Measurements from ENCODE around the gene LRRC8B. TPM values are rescaled to one million over a fixed set of nuclear protein-coding genes. Genes with fewer than 3 reads are reported as not detected.
"Not testable (repeated sequence)": the region's sequence is repeated elsewhere in the genome, so short reads cannot be mapped to it uniquely, and the experiment has no call there.

The LRRC8B gene
- total RNA-seq, 1 donor from 2014 or later, result 2.8 TPM

- ATAC-seq (peak; percentile 57), DNase-seq (ENCODE audit: low spot score) (no peak)
Observed at GRCh38 chr1:89523572-89524368, 859 bp upstream of the LRRC8B start.

- DNase-seq (ENCODE audit: low spot score) (no peak), ATAC-seq (peak; percentile 53)
Observed at GRCh38 chr1:89525169-89525855, 683 bp downstream of the LRRC8B start.

GRCh38 chr1:89527256-89527655 lies 2.6 kb downstream of the LRRC8B start:
- ATAC-seq (no peak), DNase-seq (ENCODE audit: low spot score) (no peak)

DNA sequence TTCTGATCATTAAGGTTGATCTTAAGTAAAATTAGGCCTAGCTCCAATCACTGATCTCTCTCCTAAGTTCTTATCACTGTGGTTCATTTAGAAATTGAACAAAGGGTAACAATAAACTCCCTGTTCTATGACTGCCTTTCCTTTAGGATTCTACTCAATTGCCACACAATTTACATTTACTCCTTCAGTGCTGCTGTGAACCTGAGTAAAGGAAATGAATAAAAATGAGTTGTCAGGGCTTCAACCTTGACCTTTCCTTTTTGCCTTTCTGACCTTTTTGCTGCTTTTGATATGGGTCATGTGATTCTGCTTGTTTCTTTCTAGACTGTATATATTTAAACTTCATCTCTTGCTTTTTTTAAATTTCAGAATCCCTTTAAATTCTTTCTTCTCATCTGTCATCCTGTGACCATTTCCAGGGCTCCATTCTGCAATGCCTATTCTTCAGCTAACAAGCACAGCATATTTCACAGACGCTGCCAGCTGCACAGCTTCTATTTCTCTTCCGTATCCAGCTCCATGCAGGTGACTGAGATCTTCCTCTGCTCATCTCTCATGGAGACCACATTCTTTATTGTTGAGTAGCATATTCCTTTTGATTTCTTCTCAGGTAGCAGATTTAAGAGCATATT lies 3.2 kb downstream of the LRRC8B start:
- ATAC-seq, result no peak
- DNase-seq (ENCODE audit: low spot score), result no peak

GRCh38 chr1:89528382-89528780 lies 3.8 kb downstream of the LRRC8B start:
- DNase-seq (ENCODE audit: low spot score) (no peak), ATAC-seq (no peak)

DNA sequence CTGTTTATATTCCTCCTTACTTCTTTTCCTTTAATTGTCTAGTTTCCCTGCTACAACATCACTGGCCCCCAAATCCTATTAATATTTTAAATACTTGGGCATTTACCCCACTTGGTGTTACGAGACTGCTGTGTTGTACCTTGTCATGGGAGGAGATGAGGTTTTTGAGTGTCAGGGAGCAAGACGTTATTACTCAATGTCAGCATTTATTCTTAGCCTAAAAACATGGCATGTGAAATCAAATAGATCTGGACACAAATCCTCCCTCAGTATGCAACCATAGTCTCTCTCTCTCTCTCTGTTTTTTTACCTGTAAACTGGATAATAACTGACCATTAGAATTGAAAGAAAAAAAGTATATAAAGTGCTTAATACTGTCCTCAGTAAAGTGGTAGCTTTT lies 4.6 kb downstream of the LRRC8B start:
- ATAC-seq (no peak), DNase-seq (ENCODE audit: low spot score) (no peak)

GRCh38 chr1:89530444-89531089 lies 5.9 kb downstream of the LRRC8B start:
- ATAC-seq (no peak), DNase-seq (ENCODE audit: low spot score) (no peak)

DNA sequence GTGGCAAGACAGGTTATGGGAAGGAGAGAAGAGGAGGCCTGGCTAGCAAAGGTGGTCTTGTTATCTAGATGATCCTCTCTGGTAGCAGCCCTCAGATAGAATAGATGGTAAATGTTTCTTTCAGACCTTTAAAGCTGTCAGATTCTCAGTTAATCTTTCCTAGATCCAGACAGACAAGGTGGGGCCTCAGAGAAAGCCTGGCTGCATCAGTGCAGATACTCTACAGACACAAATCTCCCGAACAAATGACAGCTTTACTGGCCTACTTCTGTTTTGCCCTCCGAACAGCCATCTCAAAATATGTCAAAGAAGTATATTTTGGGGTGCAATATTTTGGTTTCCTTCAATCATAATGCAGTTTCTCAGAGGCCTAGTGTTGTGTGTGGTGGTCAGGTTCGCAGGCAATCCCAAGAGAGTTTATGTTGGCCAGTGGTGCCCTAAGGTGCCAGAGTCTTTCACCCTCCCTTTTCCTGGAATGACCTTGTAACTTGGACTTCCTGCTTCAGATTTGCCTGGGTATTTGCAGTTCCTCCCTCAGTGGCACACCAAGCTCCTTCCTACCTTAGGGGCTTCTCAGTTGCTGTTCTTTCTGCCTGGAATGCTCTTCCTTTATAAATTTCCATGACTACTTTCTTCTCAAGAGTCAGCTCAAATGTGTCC lies 7.0 kb downstream of the LRRC8B start:
- ATAC-seq, result no peak

GRCh38 chr1:89532228-89532627 lies 7.6 kb downstream of the LRRC8B start:
- DNase-seq (ENCODE audit: low spot score) (no peak), ATAC-seq (no peak)

More for the DNA sequence above, 7.0 kb downstream of the LRRC8B start:
- DNase-seq (ENCODE audit: low spot score), result no peak

- no peak for DNase-seq (ENCODE audit: low spot score)
- ATAC-seq, result no peak
Observed at GRCh38 chr1:89532866-89533265, 8.2 kb downstream of the LRRC8B start.

- DNase-seq (ENCODE audit: low spot score) (no peak), ATAC-seq (no peak)
Observed at GRCh38 chr1:89535537-89535936, 10.9 kb downstream of the LRRC8B start.

GRCh38 chr1:89536555-89537341 lies 12.1 kb downstream of the LRRC8B start:
- DNase-seq (ENCODE audit: low spot score) (no peak), ATAC-seq (no peak)

DNA sequence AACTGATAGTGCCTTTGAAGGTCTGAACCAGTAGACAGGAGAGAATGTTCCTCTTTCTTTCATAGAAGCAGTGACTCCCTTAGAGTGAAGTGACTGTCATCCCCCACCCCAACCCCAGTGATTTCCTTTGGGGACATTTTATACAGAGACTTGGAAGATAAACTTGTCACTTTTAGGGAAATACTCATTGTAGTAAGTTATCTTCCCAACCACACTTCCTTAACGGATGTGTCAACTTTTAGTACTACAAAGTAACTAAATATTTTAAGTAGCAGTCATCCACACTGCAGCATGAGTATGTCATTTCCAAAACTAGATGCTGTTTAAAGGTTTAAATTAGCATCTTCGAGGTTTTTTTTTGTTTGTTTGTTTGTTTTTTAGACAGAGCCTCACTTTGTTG lies 13.7 kb downstream of the LRRC8B start:
- ATAC-seq (peak; percentile 27), DNase-seq (ENCODE audit: low spot score) (no peak)

- ATAC-seq (no peak), DNase-seq (ENCODE audit: low spot score) (no peak)
Observed at GRCh38 chr1:89539128-89539527, 14.5 kb downstream of the LRRC8B start.

- ATAC-seq, result no peak
- DNase-seq (ENCODE audit: low spot score), result no peak
Observed at GRCh38 chr1:89540406-89540970, 15.9 kb downstream of the LRRC8B start.

GRCh38 chr1:89542345-89542744 lies 17.7 kb downstream of the LRRC8B start:
- ATAC-seq, result no peak
- no peak for DNase-seq (ENCODE audit: low spot score)

GRCh38 chr1:89543632-89544031 lies 19.0 kb downstream of the LRRC8B start:
- not testable (repeated sequence) for DNase-seq (ENCODE audit: low spot score)

DNA sequence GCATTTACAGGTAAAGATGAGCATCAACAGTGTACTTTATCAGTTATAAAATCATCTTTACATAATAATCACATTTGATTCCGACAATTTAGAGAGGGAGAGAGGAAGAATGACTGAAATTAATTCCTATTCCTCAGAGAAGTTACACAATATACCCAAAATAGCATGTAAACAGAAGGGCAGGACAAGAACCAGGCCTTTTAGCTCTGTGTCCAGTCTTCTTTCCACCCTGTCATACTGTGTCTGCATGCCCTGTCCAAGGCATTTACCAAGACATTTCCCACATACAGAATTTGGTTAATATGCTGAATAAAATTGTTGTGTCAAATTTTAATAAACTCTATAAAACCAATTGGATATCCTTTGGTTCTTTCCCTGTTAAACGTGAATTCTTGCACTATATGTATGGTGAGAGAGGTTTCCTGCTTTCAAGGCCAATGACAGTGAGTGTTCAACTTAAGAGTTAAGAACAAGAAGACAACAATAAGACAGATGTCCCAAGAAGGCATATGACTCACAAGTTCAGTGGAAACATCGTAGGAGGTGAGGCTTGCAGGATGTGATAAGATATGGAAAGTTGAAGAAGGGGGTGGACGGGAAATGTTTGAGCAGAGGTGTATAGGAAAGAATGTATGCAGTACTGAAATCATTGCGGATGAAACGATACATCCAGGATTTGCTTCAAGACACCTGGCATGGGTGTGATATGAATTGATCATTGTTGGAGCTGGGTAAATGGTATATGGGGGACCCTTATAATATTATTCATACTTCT lies 20.8 kb downstream of the LRRC8B start:
- DNase-seq (ENCODE audit: low spot score) (no peak), ATAC-seq (peak; percentile 37)

More at GRCh38 chr1:89543632-89544031, 19.0 kb downstream of the LRRC8B start:
- ATAC-seq, result not testable (repeated sequence)

Measured in left lobe of liver (tissue), 2 donors.